HG03039 (cell line): Measurements from ENCODE around the gene ANGPT4.
A peak's percentile ranks its signal among the peaks of the same experiment; 100 is the strongest.

ENCODE experiments used
- ATAC-seq: cut with Tn5 transposase; IDR thresholded peaks from one replicate; pipeline ENCODE4 v1.9.1; 2021; ENCODE audit warnings: mild to moderate bottlenecking, moderate library complexity; ENCODE audit not compliant: unreplicated experiment

The ANGPT4 gene

DNA sequence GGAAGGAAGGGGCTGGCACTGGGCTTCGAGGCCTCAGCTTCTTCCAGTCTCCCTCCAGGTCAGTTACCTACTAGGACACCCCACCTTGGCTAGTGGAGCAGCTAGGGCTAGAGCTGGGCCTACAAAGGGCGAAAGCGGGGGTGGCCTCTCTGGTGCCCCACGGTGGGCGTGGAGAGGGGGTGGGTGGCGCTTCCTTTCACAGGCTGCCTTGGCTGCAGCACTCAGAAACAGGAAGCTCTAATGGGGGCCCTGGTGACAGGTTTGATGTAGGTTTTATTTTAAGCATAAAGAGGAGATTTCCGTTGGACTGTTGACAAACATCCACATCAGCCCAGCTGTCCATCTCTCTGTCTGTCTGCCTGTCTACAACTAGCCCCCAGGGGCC, 69.2 kb downstream of the ANGPT4 start:
- no peak for ATAC-seq

DNA sequence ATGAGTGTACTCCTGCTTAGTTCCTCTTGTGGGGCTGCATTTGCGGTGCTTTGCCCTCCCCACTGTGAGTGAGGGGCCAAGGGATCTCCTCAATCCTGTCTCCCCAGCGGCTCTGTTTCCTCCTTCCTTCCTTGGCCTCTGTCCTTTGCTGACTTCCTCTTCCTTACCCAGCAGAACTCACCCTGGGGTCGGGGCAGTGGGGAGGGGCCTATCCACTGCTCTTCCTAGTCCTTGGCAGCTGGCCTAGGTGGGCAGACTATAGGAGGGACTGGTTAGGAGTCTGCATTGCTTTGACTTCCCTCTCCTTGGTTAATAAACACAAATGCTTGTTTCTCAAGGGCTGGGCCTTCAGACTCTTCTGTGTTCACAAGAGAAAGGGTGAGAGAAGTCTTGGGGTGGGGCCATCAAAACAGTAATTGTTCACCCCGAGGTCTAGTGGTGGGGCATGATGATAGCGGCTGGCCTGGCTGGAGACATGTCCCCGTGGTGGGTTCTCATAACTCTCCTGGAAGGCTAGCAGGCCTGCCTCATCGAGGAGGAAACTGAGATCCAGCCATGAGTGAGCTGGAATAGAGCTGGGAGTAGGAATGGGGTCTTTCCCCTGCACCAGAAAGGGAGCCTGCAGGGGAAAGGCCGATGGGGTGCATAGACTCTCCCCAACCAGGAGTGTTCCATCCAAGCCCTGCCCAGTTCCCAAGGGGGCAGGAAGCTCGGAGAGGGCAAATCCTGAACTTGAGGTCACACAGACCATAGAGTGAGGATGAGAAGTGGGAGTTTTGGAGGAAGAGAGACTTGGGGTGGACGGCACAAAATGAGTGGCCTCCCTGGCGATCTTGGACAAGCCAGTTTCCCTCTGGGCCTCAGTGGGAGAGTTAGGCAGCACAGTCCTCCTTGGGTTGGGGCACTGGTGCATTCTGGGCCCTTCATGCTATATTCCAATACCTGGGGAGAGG, 69.9 kb downstream of the ANGPT4 start:
- no peak for ATAC-seq

DNA sequence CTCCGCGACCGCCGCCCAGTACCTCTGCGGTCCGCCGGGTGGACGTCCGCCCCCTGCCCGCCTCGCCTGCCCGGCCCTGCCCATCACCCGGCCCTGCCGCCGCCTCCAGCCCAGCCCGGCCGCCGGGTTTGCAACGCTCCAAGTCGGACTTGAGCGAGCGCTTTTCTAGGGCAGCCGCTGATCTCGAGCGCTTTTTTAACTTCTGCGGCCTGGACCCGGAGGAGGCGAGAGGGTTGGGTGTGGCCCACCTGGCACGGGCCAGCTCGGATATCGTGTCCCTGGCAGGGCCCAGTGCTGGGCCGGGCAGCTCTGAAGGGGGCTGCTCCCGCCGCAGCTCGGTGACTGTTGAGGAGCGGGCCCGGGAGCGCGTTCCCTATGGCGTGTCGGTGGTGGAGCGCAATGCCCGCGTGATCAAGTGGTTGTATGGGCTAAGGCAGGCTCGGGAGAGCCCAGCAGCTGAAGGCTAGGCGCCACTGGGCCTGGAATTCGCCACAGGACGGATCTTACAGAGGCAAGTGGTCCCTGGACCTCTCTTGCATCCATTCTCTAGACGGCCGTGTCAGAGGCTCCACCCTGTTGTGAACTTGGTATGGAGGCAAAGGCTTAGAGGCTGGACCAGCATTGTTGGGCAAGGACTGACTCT, 70.8 kb downstream of the ANGPT4 start:
- no peak for ATAC-seq

DNA sequence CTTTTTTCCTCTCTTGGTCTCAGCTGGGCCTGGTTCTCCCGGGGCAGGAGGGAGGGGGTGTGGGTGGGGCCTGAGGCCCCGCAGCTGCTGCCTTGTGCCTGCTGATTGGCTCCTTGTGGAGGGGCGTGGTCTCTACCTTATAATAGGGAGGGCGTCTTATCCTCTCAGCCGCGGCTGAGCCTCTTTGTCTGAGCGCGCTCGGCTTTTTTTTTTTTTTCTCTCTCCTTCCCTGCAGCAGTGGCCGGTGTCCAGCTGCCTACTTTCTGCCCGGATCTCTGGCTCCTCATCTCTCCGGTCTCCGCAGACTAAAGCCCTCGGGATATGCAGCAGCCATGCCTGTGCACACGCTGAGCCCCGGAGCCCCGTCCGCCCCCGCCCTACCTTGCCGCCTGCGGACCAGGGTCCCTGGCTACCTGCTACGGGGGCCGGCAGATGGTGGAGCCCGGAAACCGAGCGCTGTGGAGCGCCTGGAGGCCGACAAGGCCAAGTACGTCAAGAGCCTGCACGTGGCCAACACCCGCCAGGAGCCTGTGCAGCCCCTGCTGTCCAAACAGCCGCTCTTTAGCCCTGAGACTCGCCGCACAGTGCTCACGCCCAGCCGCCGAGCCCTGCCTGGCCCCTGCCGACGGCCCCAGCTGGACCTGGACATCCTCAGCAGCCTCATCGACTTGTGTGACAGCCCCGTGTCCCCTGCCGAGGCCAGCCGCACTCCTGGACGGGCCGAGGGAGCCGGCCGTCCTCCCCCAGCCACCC, 71.5 kb downstream of the ANGPT4 start:
- ATAC-seq = peak; percentile 92

DNA sequence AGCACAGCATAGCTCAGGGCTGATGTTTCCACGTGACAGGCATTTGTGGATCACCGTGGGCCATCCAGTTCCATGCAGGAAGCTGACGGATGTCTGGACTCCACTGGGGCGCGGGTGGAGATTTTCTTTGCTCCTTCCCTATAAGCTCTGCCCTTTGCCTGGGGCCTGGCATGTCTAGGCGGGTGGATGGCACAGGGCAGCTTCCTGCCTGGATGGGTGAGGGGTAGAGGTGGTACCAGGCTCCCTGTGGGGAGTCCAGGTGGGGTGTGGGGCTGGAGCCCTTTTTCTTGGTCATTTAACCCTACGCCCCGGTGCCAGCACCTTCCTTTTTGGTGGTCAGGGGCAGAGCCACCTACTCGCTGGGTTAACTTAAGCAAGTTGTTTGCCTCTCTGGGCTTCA, 72.2 kb downstream of the ANGPT4 start:
- ATAC-seq = no peak

DNA sequence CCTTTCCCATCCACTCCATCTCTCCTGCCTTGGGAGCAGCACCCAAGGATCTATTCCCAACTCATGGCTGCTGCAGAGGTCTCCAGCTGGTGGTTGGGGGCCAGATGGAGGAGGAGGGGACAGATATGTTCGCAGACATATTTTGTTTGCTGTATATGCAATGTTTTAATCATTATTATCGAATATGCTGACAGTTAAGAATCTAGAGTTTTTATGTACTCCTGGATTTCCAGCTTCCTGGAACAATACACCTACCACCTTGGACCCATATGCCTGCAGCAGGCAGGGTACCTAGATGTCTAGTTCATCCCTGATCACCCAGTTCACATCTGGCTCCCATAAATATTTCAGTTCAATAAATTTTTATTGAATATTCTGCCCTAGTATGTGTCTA, 73.6 kb downstream of the ANGPT4 start:
- no peak for ATAC-seq

DNA sequence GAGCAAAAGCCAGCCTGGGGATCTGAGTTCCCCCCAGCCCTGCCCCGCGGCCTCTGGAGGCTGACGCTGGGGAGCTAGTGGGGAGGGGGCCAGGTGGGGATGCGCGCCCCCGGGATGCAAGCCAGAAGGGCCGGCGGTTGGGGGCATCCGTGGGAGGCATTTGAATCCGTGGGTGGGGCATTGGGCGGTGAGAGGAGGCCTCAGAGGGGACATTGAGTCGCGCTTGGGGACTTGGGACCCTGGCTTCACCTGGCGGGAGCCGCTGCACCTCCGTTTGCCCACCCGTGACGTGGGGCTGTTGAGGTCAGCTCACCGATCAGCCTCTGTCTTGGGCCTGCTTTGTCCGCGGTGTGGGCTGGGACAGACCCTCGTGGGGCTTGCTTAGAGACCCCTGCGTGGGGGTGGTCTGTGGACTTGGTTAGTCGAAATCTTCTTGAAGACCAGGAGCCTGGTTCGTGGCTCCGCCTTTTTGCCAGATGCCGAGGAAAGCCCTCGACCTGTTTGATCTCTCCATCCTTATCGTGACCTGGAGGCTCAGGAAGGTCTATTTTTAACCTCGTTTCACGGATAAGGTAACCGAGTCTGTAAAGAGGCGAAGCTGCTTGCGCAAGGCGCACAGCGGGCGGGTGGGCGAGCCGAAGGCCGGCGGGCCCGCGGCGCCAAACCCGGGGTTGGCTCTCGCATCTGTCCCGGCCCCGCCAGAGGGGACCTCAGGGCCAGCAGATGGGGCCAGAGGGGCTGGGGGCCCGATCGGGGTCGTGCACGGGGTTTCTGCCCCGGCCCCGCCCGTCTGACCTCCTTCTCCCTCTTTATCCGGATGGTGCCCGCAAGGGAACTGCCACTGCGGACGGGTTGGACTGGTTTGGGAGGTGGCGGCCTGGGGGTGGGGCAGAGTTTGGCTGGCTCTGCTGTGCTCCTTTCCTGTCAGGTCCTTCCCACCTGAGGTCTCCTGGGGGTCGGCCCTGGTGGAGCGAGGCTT, 74.3 kb downstream of the ANGPT4 start:
- ATAC-seq = no peak

DNA sequence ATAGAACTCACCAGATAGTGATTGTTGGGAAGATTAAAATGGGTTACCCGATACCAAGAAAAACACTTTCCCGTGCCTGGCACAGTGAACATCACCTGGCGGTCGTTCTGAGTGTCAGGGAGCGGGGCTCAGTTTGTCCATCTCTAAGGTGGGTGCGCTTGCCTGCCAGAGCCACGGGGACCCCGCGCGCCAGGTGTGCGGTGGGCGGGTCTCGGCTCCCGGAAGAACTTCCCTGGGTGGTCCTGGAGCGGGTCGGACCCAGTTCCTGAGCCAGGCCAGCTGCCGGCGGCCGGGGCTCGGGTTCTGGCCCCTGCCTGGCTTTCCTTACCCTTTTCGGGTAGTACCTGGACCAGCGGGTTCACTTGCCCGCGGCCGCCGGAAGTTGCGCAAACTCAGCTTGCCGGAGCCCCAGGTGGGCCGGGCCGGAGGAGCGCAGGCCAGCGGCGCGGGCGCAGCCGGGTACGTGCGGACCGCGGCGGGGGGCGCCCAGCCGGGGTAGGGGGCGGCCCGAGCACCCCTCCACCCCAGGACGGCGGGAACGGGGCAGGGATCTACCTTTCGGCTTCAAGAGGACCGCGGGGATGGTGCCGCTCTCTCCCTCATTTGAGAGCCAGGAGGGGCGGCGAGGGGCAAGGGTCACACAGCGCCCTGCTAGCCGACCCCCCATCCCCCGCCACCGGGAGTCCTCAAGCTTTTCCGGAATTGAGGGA, 75.1 kb downstream of the ANGPT4 start:
- no peak for ATAC-seq

DNA sequence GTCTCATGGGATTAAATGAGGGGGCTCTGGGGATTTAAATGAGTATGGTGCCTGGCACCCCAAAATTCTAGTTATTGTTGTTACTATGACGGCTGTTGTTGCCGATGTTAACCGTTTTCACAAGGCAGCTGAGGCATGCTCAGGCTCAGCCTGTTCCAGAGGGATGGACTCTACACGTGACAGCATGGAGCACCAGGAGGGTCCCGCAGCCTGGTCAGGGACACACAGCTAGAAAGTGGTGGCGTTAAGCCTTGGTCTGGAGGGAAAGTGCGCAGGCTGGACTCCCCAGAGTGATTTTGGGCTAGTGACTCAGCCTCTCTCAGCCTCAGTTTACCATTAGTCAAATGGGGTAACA, 75.7 kb downstream of the ANGPT4 start:
- ATAC-seq = no peak

DNA sequence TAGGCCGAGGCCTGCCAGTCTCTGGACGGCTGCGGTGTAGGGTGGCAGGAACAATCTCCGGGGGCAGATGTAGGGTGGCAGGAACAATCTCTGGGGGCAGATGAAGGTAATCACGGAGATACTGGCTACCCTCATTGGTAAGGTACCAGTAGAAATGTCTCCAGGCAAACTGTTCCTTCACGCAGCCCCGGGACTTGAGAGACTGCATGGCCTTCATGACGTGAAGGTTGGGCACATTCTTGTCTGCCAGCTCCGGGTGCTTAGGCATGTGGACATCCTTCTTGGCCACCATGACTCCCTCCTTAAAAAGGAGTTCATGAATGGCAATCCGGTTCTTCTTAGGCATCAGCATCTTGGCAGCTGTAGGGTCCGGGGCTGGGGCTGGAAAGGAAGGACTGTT, 76.5 kb downstream of the ANGPT4 start:
- ATAC-seq = no peak

DNA sequence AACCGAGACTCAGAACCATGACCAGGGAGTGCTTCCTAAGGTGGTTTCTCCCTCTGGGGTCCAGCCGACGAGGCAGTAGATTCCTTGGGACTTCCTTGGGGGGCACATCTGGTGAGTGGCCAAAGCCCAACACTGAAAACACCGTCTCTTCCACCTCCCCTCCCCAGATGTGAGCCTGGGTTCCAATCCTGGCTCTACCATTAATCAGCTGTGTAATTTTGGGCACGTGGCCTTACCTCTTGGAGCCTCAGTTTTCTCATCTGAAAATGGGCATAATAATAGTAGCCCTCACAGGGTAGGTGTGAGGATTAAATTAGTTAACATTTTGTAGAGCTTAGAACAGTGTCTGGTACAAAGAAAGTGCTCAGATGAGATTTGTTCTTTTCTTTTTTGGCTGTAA, 77.1 kb downstream of the ANGPT4 start:
- ATAC-seq = no peak

DNA sequence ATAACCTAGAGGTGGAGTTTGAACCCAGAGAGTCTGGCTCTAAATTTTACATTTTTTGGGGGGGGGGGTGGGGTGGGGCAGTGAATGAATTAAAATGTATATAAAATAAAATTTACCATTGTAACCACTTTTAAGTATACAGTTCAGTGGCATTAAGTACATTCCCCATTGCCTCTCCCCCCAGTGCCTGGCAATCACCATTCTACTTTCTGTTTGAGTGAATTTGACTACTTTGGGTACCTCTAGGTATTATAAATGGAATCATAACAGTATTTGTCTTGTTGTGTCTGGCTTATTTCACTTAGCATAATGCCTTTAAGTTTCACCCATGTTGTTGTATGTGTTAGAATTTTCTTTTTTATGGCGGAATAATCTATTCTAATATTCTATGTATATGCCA, 79.9 kb downstream of the ANGPT4 start:
- no peak for ATAC-seq

DNA sequence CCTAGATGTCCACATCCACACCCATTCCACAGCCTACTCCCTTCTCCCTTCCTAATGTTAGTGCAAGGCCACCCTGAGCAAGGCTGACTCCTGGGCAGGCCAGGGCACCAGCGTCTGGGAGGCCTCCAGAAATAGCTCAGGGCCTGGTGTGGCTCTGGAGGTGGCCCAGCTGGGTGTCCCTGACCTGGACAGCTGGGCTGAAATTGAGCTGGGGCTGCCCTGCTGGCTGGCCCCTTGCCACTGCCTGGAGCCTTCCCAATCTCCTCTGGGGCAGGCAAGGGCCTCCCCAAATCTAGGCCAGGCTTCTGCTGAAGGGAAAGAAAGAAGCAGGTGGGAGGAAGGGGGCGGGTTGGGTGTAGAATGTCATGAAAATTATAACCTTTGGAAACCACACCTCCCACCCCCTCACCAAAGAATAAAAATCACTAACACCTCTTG, 80.5 kb downstream of the ANGPT4 start:
- no peak for ATAC-seq

DNA sequence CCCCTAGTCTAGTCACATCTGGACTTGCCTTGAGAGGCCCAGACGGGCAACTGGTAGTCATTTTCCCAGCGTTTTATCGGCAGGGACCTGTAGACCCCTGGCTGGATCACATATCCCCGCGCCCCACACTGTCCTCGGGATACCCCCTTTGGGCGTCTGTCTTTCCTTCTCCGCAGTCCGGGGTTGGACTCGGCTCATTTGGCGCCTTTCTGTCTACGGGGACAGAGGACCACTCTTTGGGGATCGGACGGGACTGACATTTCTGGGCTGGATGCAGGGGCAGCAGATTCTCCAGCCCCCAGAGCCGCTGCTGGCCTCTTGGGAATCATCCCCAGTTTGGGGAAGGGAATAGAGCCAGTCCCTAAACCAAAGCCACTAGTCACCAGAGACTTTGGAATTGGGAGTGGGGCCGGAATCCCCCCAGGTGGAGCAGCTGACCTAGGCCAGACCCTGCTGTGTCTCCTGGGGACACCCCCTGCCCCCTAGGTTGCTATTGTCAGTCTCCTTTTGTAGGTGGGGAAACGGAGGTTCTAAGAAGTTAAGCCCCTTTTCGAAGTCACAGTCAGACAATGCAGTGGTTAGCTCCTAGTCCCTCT, 81.9 kb downstream of the ANGPT4 start:
- ATAC-seq = no peak

DNA sequence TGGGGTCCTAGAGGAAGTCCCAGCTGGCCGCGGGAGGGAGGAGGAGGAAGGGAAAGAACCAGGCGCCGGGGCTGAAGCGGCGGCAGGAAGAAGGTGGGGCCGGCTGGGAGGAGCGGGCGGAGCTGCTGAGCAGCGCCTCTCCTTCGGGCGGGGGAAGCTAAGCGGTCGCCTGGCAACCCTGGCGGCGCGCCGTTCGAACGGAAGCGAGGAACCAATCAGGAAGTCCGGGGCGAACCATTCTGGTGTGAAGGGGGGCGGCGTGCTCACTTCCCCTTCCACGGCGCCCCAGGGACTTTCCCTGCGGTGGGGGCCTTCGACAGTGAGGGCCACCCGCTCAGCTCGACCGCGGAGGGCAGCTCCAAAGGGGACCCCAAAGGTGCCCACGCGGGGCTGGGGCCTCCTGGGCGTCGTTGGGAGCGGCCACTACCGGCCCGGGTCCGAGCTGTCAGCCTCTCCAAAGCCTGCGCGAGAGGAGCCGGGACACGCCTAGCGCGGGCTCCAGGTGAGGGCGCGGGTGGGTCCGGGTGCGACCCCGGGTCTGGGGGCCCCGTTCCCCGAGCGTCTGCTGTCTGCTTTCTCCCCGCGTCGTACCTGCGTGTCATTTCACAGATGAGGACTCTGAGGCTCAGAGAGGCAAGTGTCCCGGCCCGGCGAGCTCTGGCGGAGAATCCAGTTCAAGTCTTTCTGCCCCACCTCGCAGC, 82.5 kb downstream of the ANGPT4 start, which contains the start of gene FAM110A:
FAM110A (plus strand) TSS at position 266 of the 701 bp plus-strand sequence. CDS start 11,090 bp downstream, outside the sequence.
- peak; percentile 93 for ATAC-seq

DNA sequence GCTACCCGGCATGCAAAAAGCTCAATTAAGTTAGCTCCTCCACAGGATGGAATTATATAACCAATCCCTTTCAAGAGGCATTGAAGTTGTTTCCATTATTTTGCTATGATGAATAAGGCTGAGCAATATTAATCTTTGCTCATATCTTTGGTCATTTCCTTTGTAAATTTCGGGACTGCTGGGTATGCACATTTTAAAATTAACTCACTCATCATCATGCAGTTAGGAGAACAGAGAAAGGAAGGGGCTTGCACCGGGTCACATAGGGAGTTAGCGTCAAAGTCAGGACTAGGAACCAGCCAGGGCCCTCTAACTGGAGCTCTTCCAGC, 83.0 kb downstream of the ANGPT4 start:
- ATAC-seq = no peak

DNA sequence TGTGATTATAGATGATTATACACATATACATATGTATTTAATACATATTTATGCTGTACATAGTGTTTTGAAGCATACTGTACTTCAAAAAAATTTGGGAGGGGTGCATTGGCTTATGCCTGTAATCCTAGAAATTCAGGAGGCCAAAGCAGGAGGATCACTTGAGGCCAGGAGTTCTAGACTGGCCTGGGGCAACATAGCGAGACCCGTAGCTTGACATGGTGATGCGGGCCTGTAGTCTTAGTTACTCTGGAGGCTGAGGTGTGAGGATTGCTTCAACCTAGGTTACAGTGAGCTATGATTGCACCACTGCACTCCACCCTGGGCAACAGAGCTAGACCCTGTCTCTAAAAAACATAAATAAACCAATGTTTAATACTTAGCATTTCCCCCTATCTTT, 84.2 kb downstream of the ANGPT4 start:
- no peak for ATAC-seq

DNA sequence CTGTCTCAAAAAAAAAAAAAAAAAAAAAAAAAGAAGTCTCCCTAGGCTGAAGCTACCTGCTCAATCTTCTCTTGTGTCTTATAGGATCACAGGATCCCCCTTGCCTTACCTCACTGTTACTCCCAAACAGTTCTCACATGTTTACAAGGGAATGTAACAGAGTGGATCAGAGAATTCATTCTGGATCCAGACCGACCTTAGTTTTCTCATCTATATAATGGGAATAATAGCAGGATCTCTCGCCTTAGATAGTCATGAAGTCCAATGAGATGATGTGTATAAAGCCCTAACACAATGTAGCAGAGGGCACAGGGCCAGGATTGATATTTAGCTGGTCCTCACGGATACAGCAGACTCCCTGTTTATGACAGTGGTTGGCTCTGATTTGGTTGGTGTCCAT, 84.9 kb downstream of the ANGPT4 start:
- ATAC-seq = no peak

DNA sequence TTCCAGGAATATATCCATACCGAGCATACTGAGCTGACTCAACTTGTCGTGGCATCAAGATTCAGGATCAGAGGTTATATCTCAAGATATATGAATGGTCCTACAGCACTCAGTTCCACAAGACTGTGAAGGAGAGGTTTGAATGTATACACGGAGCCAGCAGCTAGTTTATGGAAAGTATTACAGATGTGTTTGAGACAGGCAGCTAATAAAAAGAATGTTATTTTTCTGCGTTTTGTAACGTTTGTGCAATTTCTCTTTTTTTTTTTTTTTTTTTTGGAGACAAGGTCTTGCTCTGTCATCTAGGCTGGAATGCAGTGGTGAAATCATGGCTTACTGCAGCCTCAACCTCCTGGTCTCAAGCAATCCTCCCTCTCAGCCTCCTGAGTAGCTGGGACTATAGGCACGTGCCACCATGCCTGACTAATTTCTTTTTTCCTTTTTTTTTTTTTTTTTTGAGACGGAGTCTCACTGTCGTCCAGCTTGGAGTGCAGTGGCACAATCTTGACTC, 86.1 kb downstream of the ANGPT4 start:
- no peak for ATAC-seq
